HepG2 (cell line): ENCODE results near the gene CLRN2. TPM values are rescaled to one million over a fixed set of nuclear protein-coding genes. Genes with fewer than 3 reads are reported as not detected.
A peak's percentile ranks its signal among the peaks of the same experiment; 100 is the strongest.

ENCODE experiments used
- ATAC-seq: fragments of 200-7000 bp; cut with Tn5 transposase; 3 replicates; pipeline ENCODE4 v1.9.1; 2020; ENCODE audit warnings: mild to moderate bottlenecking, moderate library complexity
- BruUV-seq: library from RNA; stranded (reverse); fragments of 400-500 nt; replicated peaks from 2 replicates; lab custom pipeline; 2021; lab: Mats Ljungman, UMichigan
- CTCF ChIA-PET: fragments of 300-600 bp; formaldehyde crosslinking; extraction: SDS; loops from one replicate; lab custom pipeline; 2021; ENCODE audit warnings: low total read pairs, inconsistent platforms, low intra/inter-chr PET ratio; lab: Yijun Ruan, JAX
- POLR2A ChIA-PET: fragments of 350-600 bp; sonication (Branson Sonifier 250); formaldehyde crosslinking; loops from one replicate; lab custom pipeline; 2020; ENCODE audit warnings: antibody characterized with exemption, inconsistent platforms; lab: Yijun Ruan, JAX
- DNase-seq: peaks from one replicate; pipeline ENCODE4 v3.0.0-alpha.2; 2015; ENCODE audit warnings: low spot score
- FAIRE-seq: peaks from 3 replicates; lab custom pipeline; 2011; peaks lifted over from hg19 to GRCh38; lab: Jason Lieb, UNC
- H2AFZ ChIP-seq: one replicate; pipeline ENCODE4 v1.6.1; 2011; ENCODE audit warnings: low read length, inconsistent platforms
- H3K27ac ChIP-seq: fragments of 300-600 bp; 3 replicates; pipeline ENCODE4 v1.8.0; 2011; ENCODE audit warnings: mixed run types, mild to moderate bottlenecking, mixed read lengths, low read length, inconsistent platforms; ENCODE audit not compliant: insufficient read depth; ENCODE audit errors: extremely low read length
- H3K27me3 ChIP-seq, 2 experiments: fragments of 200-600 bp in 1 of 2; 2 replicates in 1 of 2; 3 replicates in 1 of 2; pipeline versions ENCODE4 v1.6.0 to v1.8.0; 2011; ENCODE audit warnings: low read length in 2 of 2, mild to moderate bottlenecking in 2 of 2, moderate library complexity in 2 of 2, inconsistent platforms in 1 of 2; ENCODE audit not compliant: insufficient read depth in 2 of 2, control insufficient read depth in 1 of 2
- H3K36me3 ChIP-seq, 2 experiments: fragments of 200-600 bp in 1 of 2; replicated peaks in 1 of 2; 2 replicates in 1 of 2; 3 replicates in 1 of 2; pipeline versions ENCODE4 v1.5.1 to v1.8.0; 2011; ENCODE audit warnings: low read length in 2 of 2, inconsistent platforms in 1 of 2; ENCODE audit not compliant: insufficient read depth in 2 of 2, control insufficient read depth in 1 of 2
- H3K4me1 ChIP-seq: 2 replicates; pipeline ENCODE4 v1.5.1; 2012; ENCODE audit warnings: low read length, inconsistent platforms; ENCODE audit not compliant: insufficient read depth
- H3K4me2 ChIP-seq: 2 replicates; pipeline ENCODE4 v1.6.0; 2011; ENCODE audit warnings: low read depth, low read length, inconsistent platforms
- H3K4me3 ChIP-seq, 3 experiments: fragments of 200-600 bp in 1 of 3; sonication (generic), shearing (Covaris generic) in 1 of 3; replicated peaks in 1 of 3; 2 replicates each; pipeline ENCODE4 v1.5.1; 2011 to 2016; ENCODE audit warnings: low read length in 3 of 3, inconsistent platforms in 2 of 3, low read depth in 2 of 3, mild to moderate bottlenecking in 2 of 3, control low read depth in 1 of 3, mixed read lengths in 1 of 3; ENCODE audit not compliant: insufficient read depth in 1 of 3
- H3K79me2 ChIP-seq: one replicate; pipeline ENCODE4 v1.6.1; 2011; ENCODE audit warnings: low read length, inconsistent platforms; ENCODE audit not compliant: insufficient read depth
- H3K9ac ChIP-seq: 2 replicates; pipeline ENCODE4 v1.6.0; 2011; ENCODE audit warnings: mild to moderate bottlenecking, low read depth, low read length, inconsistent platforms; ENCODE audit not compliant: insufficient read depth
- H3K9me3 ChIP-seq: 2 replicates; pipeline ENCODE4 v1.5.1; 2012; ENCODE audit warnings: mild to moderate bottlenecking, low read length
- H4K20me1 ChIP-seq: 2 replicates; pipeline ENCODE4 v1.6.0; 2011; ENCODE audit warnings: inconsistent platforms, mild to moderate bottlenecking, low read length, moderate library complexity; ENCODE audit not compliant: insufficient read depth
- ELF3 ChIP-seq: IDR thresholded peaks from 2 replicates; pipeline ENCODE4 v1.6.1; 2016; ENCODE audit warnings: missing genetic modification reagents, missing compliant biosample characterization
- FOSL2 ChIP-seq: sonication (generic); formaldehyde crosslinking; IDR thresholded peaks from 2 replicates; pipeline ENCODE4 v1.4.0; 2020; ENCODE audit warnings: missing genetic modification reagents
- HIC2 ChIP-seq: sonication (generic); formaldehyde crosslinking; IDR thresholded peaks from 2 replicates; pipeline ENCODE4 v1.9.0; 2022; ENCODE audit warnings: low read depth, missing genetic modification reagents
- NR2C2 ChIP-seq: sonication (generic); formaldehyde crosslinking; IDR thresholded peaks from 2 replicates; pipeline ENCODE4 v1.4.0; 2020; ENCODE audit warnings: missing genetic modification reagents, mild to moderate bottlenecking, moderate library complexity, borderline replicate concordance
- SOX5 ChIP-seq: IDR thresholded peaks from 2 replicates; pipeline ENCODE4 v1.6.1; 2016; ENCODE audit warnings: borderline replicate concordance
- ZSCAN30 ChIP-seq: sonication (generic); formaldehyde crosslinking; IDR thresholded peaks from 2 replicates; pipeline ENCODE4 v1.5.0; 2020; ENCODE audit warnings: mild to moderate bottlenecking, missing genetic modification reagents
- WGBS: methylation state at CpG from one replicate; pipeline ENCODE4 v1.1.6; 2017; ENCODE audit warnings: low lambda C conversion rate; 5-methylcytosine and 5-hydroxymethylcytosine counted together
- in situ Hi-C: cut with HindIII; loops from 2 replicates; pipeline ENCODE4 v1.10.0; 2017; ENCODE audit warnings: low pct_unique_long_range_greater_than_20kb; ENCODE audit not compliant: extremely low pct_ligation_motif_present
- intact Hi-C: fragments of 100-400 bp; cut with micrococcal nuclease; formaldehyde crosslinking; loops from one replicate; pipeline ENCODE4 v1.10.0; 2022; ENCODE audit not compliant: unreplicated experiment
- polyA plus RNA-seq, 8 experiments: library from polyadenylated mRNA; depleted of rRNA in 3 of 8; stranded (reverse) in 7 of 8; unstranded in 1 of 8; fragments of >200 nt; fragmentation: Illumina TruSeq in 4 of 8; extraction: Trizol in 4 of 8; gene quantifications; 2 replicates each; pipeline versions ENCODE4 v1.2.1 to v1.2.3, GENCODE V29; 2011 to 2016; ENCODE audit warnings: low read depth in 4 of 8, missing spikeins in 1 of 8, mixed read lengths in 1 of 8; ENCODE audit not compliant: insufficient read depth in 1 of 8
- total RNA-seq, 5 experiments: library from RNA; depleted of rRNA; stranded (reverse); fragments of >200 nt; fragmentation: Illumina TruSeq; extraction: Trizol; gene quantifications; 2 replicates each; pipeline ENCODE4 v1.2.3, GENCODE V29; 2016; ENCODE audit warnings: low read depth in 1 of 5
- TF ChIP-seq, protein P1 (sequence below), 2 experiments: sonication (generic) in 1 of 2; formaldehyde crosslinking in 1 of 2; IDR thresholded peaks; 2 replicates each; pipeline versions ENCODE4 v1.4.0 to v1.6.1; 2018 to 2020; ENCODE audit warnings: missing genetic modification reagents in 2 of 2, borderline replicate concordance in 1 of 2, low read depth in 1 of 2, mild to moderate bottlenecking in 1 of 2, missing biosample characterization in 1 of 2

CLRN2 gene
- total and polyA plus RNA-seq, 2 of the 13 experiments (the other 11 are each of a cell fraction or from before 2014, with no cell fraction given): not detected

DNA sequence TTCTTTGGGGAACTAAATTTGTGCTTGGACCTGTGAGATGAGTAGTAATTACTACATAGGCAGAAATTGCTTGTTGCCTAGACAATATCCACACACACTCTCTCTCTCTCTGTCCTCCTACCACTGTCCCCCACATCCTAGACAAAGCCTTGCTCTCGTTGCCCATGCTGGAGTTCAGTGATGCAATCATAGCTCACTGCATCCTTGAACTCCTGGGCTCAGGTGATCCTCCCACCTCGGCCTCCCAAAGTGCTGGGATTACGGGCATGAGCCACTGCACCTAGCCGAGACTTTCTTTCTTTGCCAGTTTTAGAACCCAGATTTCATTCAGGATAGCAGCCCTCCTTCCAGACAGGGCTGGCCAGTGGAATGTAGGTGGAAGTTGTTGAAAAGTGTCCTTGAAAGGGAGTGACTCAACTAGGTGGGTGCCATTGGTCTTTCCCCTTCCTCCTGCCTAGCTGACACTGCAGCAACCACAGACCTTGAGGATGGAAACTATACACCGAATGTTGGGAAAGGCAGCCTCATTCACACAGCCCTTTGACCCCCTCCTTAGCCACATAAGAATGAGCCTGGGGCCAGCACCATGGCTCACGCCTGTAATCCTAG is 45.2 kb downstream of the CLRN2 start (continued):
- TF ChIP-seq, protein P1, sequence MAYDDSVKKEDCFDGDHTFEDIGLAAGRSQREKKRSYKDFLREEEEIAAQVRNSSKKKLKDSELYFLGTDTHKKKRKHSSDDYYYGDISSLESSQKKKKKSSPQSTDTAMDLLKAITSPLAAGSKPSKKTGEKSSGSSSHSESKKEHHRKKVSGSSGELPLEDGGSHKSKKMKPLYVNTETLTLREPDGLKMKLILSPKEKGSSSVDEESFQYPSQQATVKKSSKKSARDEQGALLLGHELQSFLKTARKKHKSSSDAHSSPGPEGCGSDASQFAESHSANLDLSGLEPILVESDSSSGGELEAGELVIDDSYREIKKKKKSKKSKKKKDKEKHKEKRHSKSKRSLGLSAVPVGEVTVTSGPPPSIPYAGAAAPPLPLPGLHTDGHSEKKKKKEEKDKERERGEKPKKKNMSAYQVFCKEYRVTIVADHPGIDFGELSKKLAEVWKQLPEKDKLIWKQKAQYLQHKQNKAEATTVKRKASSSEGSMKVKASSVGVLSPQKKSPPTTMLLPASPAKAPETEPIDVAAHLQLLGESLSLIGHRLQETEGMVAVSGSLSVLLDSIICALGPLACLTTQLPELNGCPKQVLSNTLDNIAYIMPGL (CRISPR knock-in tag; IDR thresholded peaks at IDR 0.05; ENCODE audit: borderline replicate concordance in 1 of 2, low read depth in 1 of 2): no peak
- TF ChIP-seq ZSCAN30 (CRISPR knock-in tag) (no peak), SOX5 (CRISPR knock-in tag) (peak; percentile 23; the same call in 1 of the 2 replicates), NR2C2 (CRISPR knock-in tag) (peak; percentile 10; the same call in 1 of the 2 replicates)

DNA sequence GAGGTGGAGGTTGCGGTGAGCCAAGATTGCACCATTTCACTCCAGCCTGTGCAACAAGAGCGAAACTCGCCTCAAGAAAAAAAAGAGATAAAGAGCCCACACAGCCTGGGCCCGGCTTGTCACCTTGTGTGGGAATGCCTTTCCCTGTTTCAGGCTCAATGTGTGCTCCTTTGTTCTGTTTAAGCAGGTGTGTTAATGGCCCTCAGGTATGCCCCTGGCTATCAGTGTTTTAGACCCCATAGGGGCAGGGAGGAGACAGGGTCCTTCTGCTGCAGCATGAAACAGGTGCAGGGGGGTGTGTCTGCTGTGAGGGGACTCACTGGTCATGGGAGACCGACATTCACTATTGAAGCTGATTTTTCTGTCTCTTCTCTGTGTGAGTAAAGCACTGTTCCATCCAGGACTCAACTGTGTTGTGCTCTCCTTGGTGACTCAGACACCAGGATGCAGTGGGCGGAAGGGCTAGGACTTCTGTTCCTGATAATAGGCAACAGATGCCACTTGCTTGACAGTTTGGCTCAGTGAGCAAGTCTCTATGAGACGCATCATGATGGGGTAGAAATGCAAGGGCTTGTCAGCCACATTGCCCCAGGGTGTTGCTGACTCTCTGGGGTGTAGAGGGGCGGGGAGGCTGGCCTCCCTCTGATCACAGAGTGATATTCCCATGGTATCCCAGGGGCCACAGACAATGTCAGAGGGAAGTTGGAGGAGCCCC is 46.4 kb downstream of the CLRN2 start:
- in situ Hi-C loops (loop anchor here (25.0 kb wide), 1 partner anchor 451 kb away; the partner anchor contains the start of gene LCORL), intact Hi-C loops (no loop called here)
- CTCF ChIA-PET: no interaction called here
- Histone ChIP-seq H3K4me3 (no peak overlapping the region), H3K4me2 (no peak overlapping the region), H3K27me3 (no peaks in the 10 kb centered on the region), H3K36me3 (no peaks in the 10 kb centered on the region), H3K9ac (no peak overlapping the region), H2AFZ (no peak overlapping the region), H4K20me1 (no peaks in the 10 kb centered on the region), H3K27ac (peak overlapping the region; percentile 23), H3K79me2 (no peaks in the 10 kb centered on the region), H3K9me3 (no peaks in the 10 kb centered on the region), H3K4me1 (peaks cover 61% of the 10 kb centered on the region)
- POLR2A ChIA-PET: interaction anchor here (0.9 to 5.2 kb wide), 4 partner anchors 9 to 16 kb away, joined by 3 to 49 read pairs (median 14); partner anchors contain the start of gene LAP3
- DNase-seq (no peak), ATAC-seq (no peak), FAIRE-seq (no peak)
- TF ChIP-seq ELF3: no peak
- peak; percentile 50; the same call in 1 of the 2 replicates for TF ChIP-seq FOSL2 (CRISPR knock-in tag)
- 0 out of 2 replicates have a peak, but pooled peaks have one; percentile 18 for TF ChIP-seq HIC2
- 91% methylated on average over 7 of the region's 8 CpGs for WGBS
- BruUV-seq: no TSS peak
